HG02623 (cell line): Measurements from ENCODE around the gene LRRC8D.

ENCODE experiments used
- ATAC-seq: cut with Tn5 transposase; IDR thresholded peaks from one replicate; pipeline ENCODE4 v1.9.1; 2021; ENCODE audit warnings: moderate library complexity; ENCODE audit not compliant: unreplicated experiment

The LRRC8D gene

GRCh38 chr1:89934461-89934860, 113.6 kb downstream of the LRRC8D start:
- ATAC-seq: no peak

- no peak for ATAC-seq
Measured at GRCh38 chr1:89935235-89935634, 114.4 kb downstream of the LRRC8D start.

- ATAC-seq: no peak
Measured at GRCh38 chr1:89936694-89937093, 115.9 kb downstream of the LRRC8D start.

- ATAC-seq: no peak
Measured at GRCh38 chr1:89938171-89939055, 117.6 kb downstream of the LRRC8D start.

GRCh38 chr1:89939059-89939570, 118.3 kb downstream of the LRRC8D start:
- ATAC-seq: no peak

- no peak for ATAC-seq
Measured at GRCh38 chr1:89939693-89940438, 119.0 kb downstream of the LRRC8D start.

- ATAC-seq: peak; percentile 37
Measured at GRCh38 chr1:89941110-89941766, 120.4 kb downstream of the LRRC8D start.

- no peak for ATAC-seq
Measured at GRCh38 chr1:89942014-89942413, 121.2 kb downstream of the LRRC8D start.

GRCh38 chr1:89942825-89943658, 122.2 kb downstream of the LRRC8D start:
- no peak for ATAC-seq

- ATAC-seq: no peak
Measured at GRCh38 chr1:89943846-89944781, 123.3 kb downstream of the LRRC8D start.

GRCh38 chr1:89945852-89946476, 125.1 kb downstream of the LRRC8D start:
- peak; percentile 85 for ATAC-seq

GRCh38 chr1:89946532-89946931, 125.7 kb downstream of the LRRC8D start:
- ATAC-seq: no peak

GRCh38 chr1:89948722-89949345, 128.0 kb downstream of the LRRC8D start:
- no peak for ATAC-seq

- no peak for ATAC-seq
Measured at GRCh38 chr1:89949991-89950624, 129.3 kb downstream of the LRRC8D start.

- no peak for ATAC-seq
Measured at GRCh38 chr1:89950703-89951102, 129.9 kb downstream of the LRRC8D start.

- ATAC-seq: no peak
Measured at GRCh38 chr1:89951766-89952604, 131.2 kb downstream of the LRRC8D start.

- peak; percentile 34 for ATAC-seq
Measured at GRCh38 chr1:89952605-89953130, 131.8 kb downstream of the LRRC8D start.
